Measurements from ENCODE around the gene SNTB2. TPM values are rescaled to one million over a fixed set of nuclear protein-coding genes. Genes with fewer than 3 reads are reported as not detected.
A peak's percentile ranks its signal among the peaks of the same experiment; 100 is the strongest.

SNTB2 gene
- total and polyA plus RNA-seq, 2 of the 13 experiments (the other 11 are each of a cell fraction or from before 2014, with no cell fraction given): 11.5 to 19.2 TPM

- TF ChIP-seq TCF12 (IDR thresholded peaks at IDR 0.05): no peak
- TF ChIP-seq TCF12 (CRISPR knock-in tag; IDR thresholded peaks at IDR 0.05): 0 out of 2 replicates have a peak, but pooled peaks have one; percentile 12
- no peak for TF ChIP-seq THRA (CRISPR knock-in tag; IDR thresholded peaks at IDR 0.05; ENCODE audit: borderline replicate concordance)
- TF ChIP-seq ZNF121 (CRISPR knock-in tag; IDR thresholded peaks at IDR 0.05): peak; percentile 6; the same call in 1 of the 2 replicates
- peak; percentile 72 for TF ChIP-seq CTCF (CRISPR knock-in tag; IDR thresholded peaks at IDR 0.05)
- peak; percentile 49 for TF ChIP-seq ZNF678 (CRISPR knock-in tag; IDR thresholded peaks at IDR 0.05)
- TF ChIP-seq, protein P1, sequence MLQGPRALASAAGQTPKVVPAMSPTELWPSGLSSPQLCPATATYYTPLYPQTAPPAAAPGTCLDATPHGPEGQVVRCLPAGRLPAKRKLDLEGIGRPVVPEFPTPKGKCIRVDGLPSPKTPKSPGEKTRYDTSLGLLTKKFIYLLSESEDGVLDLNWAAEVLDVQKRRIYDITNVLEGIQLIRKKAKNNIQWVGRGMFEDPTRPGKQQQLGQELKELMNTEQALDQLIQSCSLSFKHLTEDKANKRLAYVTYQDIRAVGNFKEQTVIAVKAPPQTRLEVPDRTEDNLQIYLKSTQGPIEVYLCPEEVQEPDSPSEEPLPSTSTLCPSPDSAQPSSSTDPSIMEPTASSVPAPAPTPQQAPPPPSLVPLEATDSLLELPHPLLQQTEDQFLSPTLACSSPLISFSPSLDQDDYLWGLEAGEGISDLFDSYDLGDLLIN (CRISPR knock-in tag; IDR thresholded peaks at IDR 0.05; ENCODE audit: borderline replicate concordance): no peak
- 0 out of 2 replicates have a peak, but pooled peaks have one; percentile 1 for TF ChIP-seq ZNF281 (CRISPR knock-in tag; IDR thresholded peaks at IDR 0.05; ENCODE audit: borderline replicate concordance)
- TF ChIP-seq, protein P2, sequence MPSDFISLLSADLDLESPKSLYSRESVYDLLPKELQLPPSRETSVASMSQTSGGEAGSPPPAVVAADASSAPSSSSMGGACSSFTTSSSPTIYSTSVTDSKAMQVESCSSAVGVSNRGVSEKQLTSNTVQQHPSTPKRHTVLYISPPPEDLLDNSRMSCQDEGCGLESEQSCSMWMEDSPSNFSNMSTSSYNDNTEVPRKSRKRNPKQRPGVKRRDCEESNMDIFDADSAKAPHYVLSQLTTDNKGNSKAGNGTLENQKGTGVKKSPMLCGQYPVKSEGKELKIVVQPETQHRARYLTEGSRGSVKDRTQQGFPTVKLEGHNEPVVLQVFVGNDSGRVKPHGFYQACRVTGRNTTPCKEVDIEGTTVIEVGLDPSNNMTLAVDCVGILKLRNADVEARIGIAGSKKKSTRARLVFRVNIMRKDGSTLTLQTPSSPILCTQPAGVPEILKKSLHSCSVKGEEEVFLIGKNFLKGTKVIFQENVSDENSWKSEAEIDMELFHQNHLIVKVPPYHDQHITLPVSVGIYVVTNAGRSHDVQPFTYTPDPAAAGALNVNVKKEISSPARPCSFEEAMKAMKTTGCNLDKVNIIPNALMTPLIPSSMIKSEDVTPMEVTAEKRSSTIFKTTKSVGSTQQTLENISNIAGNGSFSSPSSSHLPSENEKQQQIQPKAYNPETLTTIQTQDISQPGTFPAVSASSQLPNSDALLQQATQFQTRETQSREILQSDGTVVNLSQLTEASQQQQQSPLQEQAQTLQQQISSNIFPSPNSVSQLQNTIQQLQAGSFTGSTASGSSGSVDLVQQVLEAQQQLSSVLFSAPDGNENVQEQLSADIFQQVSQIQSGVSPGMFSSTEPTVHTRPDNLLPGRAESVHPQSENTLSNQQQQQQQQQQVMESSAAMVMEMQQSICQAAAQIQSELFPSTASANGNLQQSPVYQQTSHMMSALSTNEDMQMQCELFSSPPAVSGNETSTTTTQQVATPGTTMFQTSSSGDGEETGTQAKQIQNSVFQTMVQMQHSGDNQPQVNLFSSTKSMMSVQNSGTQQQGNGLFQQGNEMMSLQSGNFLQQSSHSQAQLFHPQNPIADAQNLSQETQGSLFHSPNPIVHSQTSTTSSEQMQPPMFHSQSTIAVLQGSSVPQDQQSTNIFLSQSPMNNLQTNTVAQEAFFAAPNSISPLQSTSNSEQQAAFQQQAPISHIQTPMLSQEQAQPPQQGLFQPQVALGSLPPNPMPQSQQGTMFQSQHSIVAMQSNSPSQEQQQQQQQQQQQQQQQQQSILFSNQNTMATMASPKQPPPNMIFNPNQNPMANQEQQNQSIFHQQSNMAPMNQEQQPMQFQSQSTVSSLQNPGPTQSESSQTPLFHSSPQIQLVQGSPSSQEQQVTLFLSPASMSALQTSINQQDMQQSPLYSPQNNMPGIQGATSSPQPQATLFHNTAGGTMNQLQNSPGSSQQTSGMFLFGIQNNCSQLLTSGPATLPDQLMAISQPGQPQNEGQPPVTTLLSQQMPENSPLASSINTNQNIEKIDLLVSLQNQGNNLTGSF (CRISPR knock-in tag; IDR thresholded peaks at IDR 0.05): peak; percentile 43; the same call in 1 of the 2 replicates
- TF ChIP-seq ARNTL (CRISPR knock-in tag; IDR thresholded peaks at IDR 0.05): peak; percentile 44; the same call in 1 of the 2 replicates
- TF ChIP-seq ZC3H13 (CRISPR knock-in tag; IDR thresholded peaks at IDR 0.05): 0 out of 2 replicates have a peak, but pooled peaks have one; percentile 53
- no peak; the same call in 1 of the 2 replicates for TF ChIP-seq GABPA (IDR thresholded peaks at IDR 0.05; ENCODE audit: low read depth, low read length)
- peak; percentile 62 for TF ChIP-seq GABPA (CRISPR knock-in tag; IDR thresholded peaks at IDR 0.05; ENCODE audit: low read depth)
- peak; percentile 35; the same call in 1 of the 2 replicates for TF ChIP-seq YEATS2 (CRISPR knock-in tag; IDR thresholded peaks at IDR 0.05; ENCODE audit: borderline replicate concordance)
- peak; percentile 50; the same call in 1 of the 2 replicates for TF ChIP-seq ZMYM2 (CRISPR knock-in tag; IDR thresholded peaks at IDR 0.05)
Measured at GRCh38 chr16:69311533-69312387, 124.8 kb downstream of the SNTB2 start (continued).
